HCT116 (cell line): ENCODE data around the gene MINDY1. TPM values are rescaled to one million over a fixed set of nuclear protein-coding genes. Genes with fewer than 3 reads are reported as not detected.

Source experiments
- ATAC-seq: fragments of 200-7000 bp; cut with Tn5 transposase; 2 replicates; pipeline ENCODE4 v1.9.1; 2020; ENCODE audit warnings: mild to moderate bottlenecking, moderate library complexity
- BruUV-seq: library from RNA; stranded (reverse); fragments of 400-500 nt; replicated peaks from 2 replicates; lab custom pipeline; 2021; lab: Mats Ljungman, UMichigan
- CTCF ChIA-PET: fragments of 300-600 bp; sonication (Branson Sonifier 250); formaldehyde crosslinking; loops from one replicate; lab custom pipeline; 2021; ENCODE audit warnings: antibody characterized with exemption; lab: Charles Lee
- POLR2A ChIA-PET: fragments of 300-600, 350-600 bp; sonication (Branson Sonifier 250); formaldehyde crosslinking; loops from one replicate; lab custom pipeline; 2021; ENCODE audit warnings: antibody characterized with exemption; lab: Charles Lee
- RAD21 ChIA-PET, 2 experiments: fragments of 300-600 bp; sonication (Branson Sonifier 250); formaldehyde crosslinking; loops; one replicate each; lab custom pipeline; 2023; ENCODE audit warnings: low total read pairs in 2 of 2; ENCODE audit not compliant: uncharacterized antibody in 2 of 2, unreplicated experiment in 2 of 2, low non-redundant PET in 1 of 2; lab: Charles Lee
- DNase-seq: peaks from one replicate; pipeline ENCODE4 v3.0.0-alpha.2; 2010; ENCODE audit warnings: low read depth, low spot score
- H2AFZ ChIP-seq: fragments of 200-600 bp; shearing (Covaris generic), sonication (generic); 2 replicates; pipeline ENCODE4 v1.6.1; 2017; ENCODE audit warnings: low read depth, mixed run types, mixed read lengths, antibody characterized with exemption, low read length; ENCODE audit not compliant: poor library complexity, severe bottlenecking
- H3K27ac ChIP-seq: 2 replicates; pipeline ENCODE4 v1.5.1; 2012; ENCODE audit warnings: low read depth, low read length
- H3K27me3 ChIP-seq: fragments of 200-600 bp; sonication (generic); 2 replicates; pipeline ENCODE4 v1.6.1; 2016; ENCODE audit warnings: mixed run types, low read length, mixed read lengths; ENCODE audit not compliant: insufficient read depth
- H3K36me3 ChIP-seq, 2 experiments: fragments of 200-500 bp in 1 of 2; fragments of 200-600 bp in 1 of 2; sonication (Bioruptor generic) in 1 of 2; sonication (generic) in 1 of 2; 2 replicates each; pipeline versions ENCODE4 v1.5.1 to v1.6.1; 2014 to 2016; ENCODE audit warnings: low read length in 2 of 2, inconsistent platforms in 1 of 2, mixed read lengths in 1 of 2, mixed run types in 1 of 2; ENCODE audit not compliant: insufficient read depth in 2 of 2, control insufficient read depth in 1 of 2
- H3K4me1 ChIP-seq, 2 experiments: fragments of 200-600 bp in 1 of 2; sonication (generic) in 1 of 2; 2 replicates each; pipeline versions ENCODE4 v1.5.1 to v1.6.1; 2012 to 2017; ENCODE audit warnings: low read length in 2 of 2, inconsistent platforms in 1 of 2, mild to moderate bottlenecking in 1 of 2, mixed read lengths in 1 of 2, mixed run types in 1 of 2, moderate library complexity in 1 of 2; ENCODE audit not compliant: insufficient read depth in 2 of 2, control insufficient read depth in 1 of 2
- H3K4me2 ChIP-seq: fragments of 200-600 bp; sonication (generic); 2 replicates; pipeline ENCODE4 v1.6.1; 2017; ENCODE audit warnings: mixed run types, low read length, mixed read lengths
- H3K4me3 ChIP-seq, 2 experiments: fragments of 200-600 bp in 1 of 2; sonication (generic) in 1 of 2; replicated peaks in 1 of 2; 2 replicates each; pipeline ENCODE4 v1.5.1; 2011 to 2016; ENCODE audit warnings: low read length in 2 of 2, control low read depth in 1 of 2, low read depth in 1 of 2, mild to moderate bottlenecking in 1 of 2, mixed read lengths in 1 of 2, mixed run types in 1 of 2
- H3K79me2 ChIP-seq: fragments of 200-600 bp; sonication (generic); 2 replicates; pipeline ENCODE4 v1.6.1; 2017; ENCODE audit warnings: mild to moderate bottlenecking, mixed run types, low read length, moderate library complexity, mixed read lengths; ENCODE audit not compliant: insufficient read depth
- H3K9ac ChIP-seq: fragments of 200-600 bp; sonication (generic); 2 replicates; pipeline ENCODE4 v1.6.1; 2016; ENCODE audit warnings: low read length, mixed read lengths
- H3K9me2 ChIP-seq: fragments of 200-600 bp; sonication (generic), shearing (Covaris generic); 2 replicates; pipeline ENCODE4 v1.6.1; 2017; ENCODE audit warnings: mixed run types, mild to moderate bottlenecking, moderate library complexity; ENCODE audit not compliant: insufficient read depth
- H3K9me3 ChIP-seq, 2 experiments: fragments of 200-500 bp in 1 of 2; fragments of 200-600 bp in 1 of 2; sonication (Bioruptor generic) in 1 of 2; sonication (generic) in 1 of 2; 2 replicates each; pipeline ENCODE4 v1.6.1; 2014 to 2017; ENCODE audit warnings: low read length in 2 of 2, mixed read lengths in 2 of 2, inconsistent platforms in 1 of 2, low read depth in 1 of 2, mild to moderate bottlenecking in 1 of 2, mixed run types in 1 of 2, moderate library complexity in 1 of 2; ENCODE audit not compliant: control insufficient read depth in 1 of 2, insufficient read depth in 1 of 2
- H4K20me1 ChIP-seq: fragments of 200-600 bp; sonication (generic), shearing (Covaris generic); 2 replicates; pipeline ENCODE4 v1.6.1; 2017; ENCODE audit warnings: mixed run types, mild to moderate bottlenecking, moderate library complexity; ENCODE audit not compliant: insufficient read depth
- ATF3 ChIP-seq: IDR thresholded peaks from 2 replicates; pipeline ENCODE4 v1.6.1; 2012
- CEBPB ChIP-seq: IDR thresholded peaks from 2 replicates; pipeline ENCODE4 v1.6.1; 2012; ENCODE audit warnings: low read depth
- CTCF ChIP-seq, 3 experiments: fragments of 200-600 bp in 1 of 3; sonication (generic) in 1 of 3; IDR thresholded peaks in 2 of 3; conservative IDR thresholded peaks in 1 of 3; 2 replicates each; pipeline ENCODE4 v1.5.1; 2012 to 2017; ENCODE audit warnings: low read depth in 2 of 3, low read length in 2 of 3, antibody characterized with exemption in 1 of 3, borderline replicate concordance in 1 of 3, control low read depth in 1 of 3, mild to moderate bottlenecking in 1 of 3, mixed read lengths in 1 of 3, mixed run types in 1 of 3, moderate library complexity in 1 of 3; ENCODE audit not compliant: insufficient read depth in 1 of 3
- EGR1 ChIP-seq: IDR thresholded peaks from 2 replicates; pipeline ENCODE4 v1.6.1; 2012; ENCODE audit warnings: low read depth
- EZH2 ChIP-seq: fragments of 200-600 bp; sonication (generic); IDR thresholded peaks from 2 replicates; pipeline ENCODE4 v1.6.1; 2017; ENCODE audit warnings: antibody characterized with exemption, mixed run types
- EZH2phosphoT487 ChIP-seq: fragments of 200-600 bp; IDR thresholded peaks from 2 replicates; pipeline ENCODE4 v1.6.1; 2018; ENCODE audit warnings: antibody characterized with exemption, borderline replicate concordance
- FOSL1 ChIP-seq: IDR thresholded peaks from 2 replicates; pipeline ENCODE4 v1.6.1; 2012; ENCODE audit warnings: low read depth
- JUND ChIP-seq: IDR thresholded peaks from 2 replicates; pipeline ENCODE4 v1.6.1; 2012
- POLR2AphosphoS5 ChIP-seq: IDR thresholded peaks from 2 replicates; pipeline ENCODE4 v1.6.1; 2011; ENCODE audit warnings: mild to moderate bottlenecking, low read depth, low read length, moderate library complexity
- RAD21 ChIP-seq: IDR thresholded peaks from 2 replicates; pipeline ENCODE4 v1.6.1; 2012; ENCODE audit warnings: low read depth, mild to moderate bottlenecking
- REST ChIP-seq: IDR thresholded peaks from 2 replicates; pipeline ENCODE4 v1.6.1; 2012; ENCODE audit warnings: low read depth
- SP1 ChIP-seq: IDR thresholded peaks from 2 replicates; pipeline ENCODE4 v1.6.1; 2012; ENCODE audit warnings: low read depth
- SRF ChIP-seq: IDR thresholded peaks from 2 replicates; pipeline ENCODE4 v1.6.1; 2012; ENCODE audit warnings: low read depth
- TCF7L2 ChIP-seq: IDR thresholded peaks from 2 replicates; pipeline ENCODE4 v1.7.0; 2011; ENCODE audit warnings: borderline replicate concordance, inconsistent platforms; ENCODE audit not compliant: insufficient read depth, insufficient read length; ENCODE audit errors: extremely low read depth
- ZBTB33 ChIP-seq: IDR thresholded peaks from 2 replicates; pipeline ENCODE4 v1.6.1; 2011; ENCODE audit warnings: mild to moderate bottlenecking, low read length, moderate library complexity; ENCODE audit not compliant: insufficient replicate concordance; ENCODE audit errors: extremely low read depth
- ZFX ChIP-seq: fragments of 450-650 bp; IDR thresholded peaks from 2 replicates; pipeline ENCODE4 v1.6.1; 2017
- ZNF274 ChIP-seq: fragments of 200-500 bp; sonication (Bioruptor generic); IDR thresholded peaks from 2 replicates; pipeline ENCODE4 v1.6.1; 2014; ENCODE audit warnings: mild to moderate bottlenecking, low read depth, low read length, inconsistent platforms
- intact Hi-C: fragments of 100-400 bp; cut with micrococcal nuclease; formaldehyde crosslinking; loops from 2 replicates; pipeline ENCODE4 v1.10.0; 2022
- total RNA-seq: library from RNA; stranded (reverse); gene quantifications from one replicate; pipeline ENCODE4 v1.2.1, GENCODE V29; 2021; ENCODE audit not compliant: unreplicated experiment

Gene MINDY1
- total RNA-seq, 1 experiment from 2014 or later = 1.2 TPM

- Histone ChIP-seq H3K9me3 (no peaks in the 10 kb centered on the region), H3K27ac (no peak overlapping the region), H3K27me3 (no peaks in the 10 kb centered on the region), H3K36me3 (no peaks in the 10 kb centered on the region), H3K9me2 (no peaks in the 10 kb centered on the region), H3K79me2 (no peaks in the 10 kb centered on the region), H3K9ac (no peak overlapping the region), H3K4me1 (peaks cover 6 to 37% of the 10 kb centered on the region in 2 experiments; a peak in 3 of 4 replicates), H2AFZ (no peak overlapping the region), H4K20me1 (no peaks in the 10 kb centered on the region), H3K4me2 (no peak overlapping the region), H3K4me3 (no peak overlapping the region)
- DNase-seq (no peak), ATAC-seq (no peak)
- intact Hi-C loops = loop anchor here (5.0 kb wide), 3 partner anchors 370 to 740 kb away; partner anchors contain the start of genes CA14 and ENSA
- POLR2A ChIA-PET = interaction anchor here (1.4 kb wide), 1 partner anchor 9 kb away, joined by 4 read pairs; the partner anchor contains the start of gene MINDY1
- CTCF ChIA-PET = interaction anchor here (1.2 to 1.6 kb wide), 2 partner anchors 533 to 827 kb away, joined by 3 read pairs; no protein-coding TSS in a partner anchor
- no TSS peak for BruUV-seq
- TF ChIP-seq REST = no peak
- TF ChIP-seq CEBPB = no peak
- no peak for TF ChIP-seq ZFX
- TF ChIP-seq SP1 = no peak
- no peak for TF ChIP-seq EZH2
- no peak for TF ChIP-seq JUND
- TF ChIP-seq TCF7L2 = no peak
- no peak for TF ChIP-seq POLR2AphosphoS5
- no peak for TF ChIP-seq FOSL1
- TF ChIP-seq EGR1 = no peak
- TF ChIP-seq RAD21 = no peak
- TF ChIP-seq ZNF274 = no peak
- TF ChIP-seq CTCF (IDR thresholded peaks at IDR 0.05 in 2 of 3, conservative IDR thresholded peaks at IDR 0.05 in 1 of 3; ENCODE audit: borderline replicate concordance in 1 of 3, insufficient read depth in 1 of 3, low read depth in 2 of 3, low read length in 2 of 3) = no peak
- TF ChIP-seq ZBTB33 = no peak
- no peak for TF ChIP-seq EZH2phosphoT487
- no peak for TF ChIP-seq SRF
- no peak for TF ChIP-seq ATF3
- TF ChIP-seq, all 23 proteins: peak for 0
- RAD21 ChIA-PET = no interaction called here
Observed at GRCh38 chr1:150997126-150997872, 9.4 kb downstream of the MINDY1 start.
